ENCODE results near the gene SSH2.

SSH2 gene

GRCh38 chr17:29612404-29613280 lies 317.4 kb downstream of the SSH2 start:
- no peak for DNase-seq (ENCODE audit: low read depth in 2 of 2)

GRCh38 chr17:29612094-29612403 lies 318.0 kb downstream of the SSH2 start:
- DNase-seq (ENCODE audit: low read depth in 2 of 2) = no peak

- DNase-seq (ENCODE audit: low read depth in 2 of 2) = no peak
These were observed 318.5 kb downstream of the SSH2 start for GRCh38 chr17:29611351-29612093.

GRCh38 chr17:29610395-29610794 lies 319.6 kb downstream of the SSH2 start:
- DNase-seq (ENCODE audit: low read depth in 2 of 2) = no peak

- no peak for DNase-seq (ENCODE audit: low read depth in 2 of 2)
These were observed 321.0 kb downstream of the SSH2 start for GRCh38 chr17:29608986-29609385.

- DNase-seq (ENCODE audit: low read depth in 2 of 2) = no peak
These were observed 322.4 kb downstream of the SSH2 start for GRCh38 chr17:29607557-29608195.

GRCh38 chr17:29603109-29603674 lies 326.8 kb downstream of the SSH2 start:
- no peak for DNase-seq (ENCODE audit: low read depth in 2 of 2)

- DNase-seq (ENCODE audit: low read depth in 2 of 2) = no peak
These were observed 332.5 kb downstream of the SSH2 start for GRCh38 chr17:29597361-29598172.

- DNase-seq (ENCODE audit: low read depth in 2 of 2) = no peak
These were observed 333.2 kb downstream of the SSH2 start for GRCh38 chr17:29596811-29597210.

- no peak for DNase-seq (ENCODE audit: low read depth in 2 of 2)
These were observed 333.9 kb downstream of the SSH2 start for GRCh38 chr17:29595943-29596774.

GRCh38 chr17:29595107-29595942 lies 334.7 kb downstream of the SSH2 start:
- DNase-seq (ENCODE audit: low read depth in 2 of 2) = no peak

- no peak for DNase-seq (ENCODE audit: low read depth in 2 of 2)
These were observed 335.4 kb downstream of the SSH2 start for GRCh38 chr17:29594519-29595090.

- DNase-seq (ENCODE audit: low read depth in 2 of 2) = no peak
These were observed 336.2 kb downstream of the SSH2 start for GRCh38 chr17:29593591-29594518.

GRCh38 chr17:29592850-29593551 lies 337.0 kb downstream of the SSH2 start, which contains the start of gene ANKRD13B:
Gene ANKRD13B, plus strand, starts transcription at chr17:29593132. Its CDS starts 490 bp downstream, at chr17:29593622.
- no peak for DNase-seq (ENCODE audit: low read depth in 2 of 2)

GRCh38 chr17:29591737-29592608 lies 338.1 kb downstream of the SSH2 start:
- DNase-seq (ENCODE audit: low read depth in 2 of 2) = peak; percentile 49 to 76

- DNase-seq (ENCODE audit: low read depth in 2 of 2) = no peak
These were observed 338.8 kb downstream of the SSH2 start for GRCh38 chr17:29591146-29591736.

Measured in stimulated activated CD4-positive, alpha-beta T cell treated with anti-CD3 and anti-CD28 coated beads, Interleukin-1b, Interleukin-23, amount 100 ng/mL, for 1 hour (primary cell).